ENCODE measurements around the gene PXMP4. TPM values are rescaled to one million over a fixed set of nuclear protein-coding genes. Genes with fewer than 3 reads are reported as not detected.

The PXMP4 gene
- total RNA-seq, 2 donors from 2014 or later = 10.3 to 12.5 TPM

DNA sequence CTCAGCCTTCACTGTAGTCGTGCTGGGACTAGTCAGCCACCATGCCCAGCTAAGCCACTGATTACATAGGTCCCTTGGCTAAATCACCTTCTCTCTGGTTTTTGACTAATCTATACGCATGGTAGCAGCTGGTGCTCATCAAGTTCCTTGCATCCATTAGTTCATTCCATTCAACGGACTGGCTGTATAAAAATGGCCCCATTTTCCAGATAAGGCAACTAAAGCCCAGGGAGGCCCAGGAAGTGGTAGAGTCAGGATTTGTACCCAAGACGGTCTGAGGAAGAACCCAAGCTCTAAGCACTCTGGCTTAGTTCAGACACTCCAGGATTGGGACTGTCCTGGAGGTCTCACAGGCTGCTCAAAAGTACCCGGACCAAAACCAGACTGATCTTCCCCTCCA is 38.8 kb downstream of the PXMP4 start:
- Mint-ChIP-seq H3K36me3 (peaks cover 18 to 42% of the 10 kb centered on the region in 2 donors), H3K27ac (peak overlapping the region; percentile 53 to 78), H3K9me3 (no peaks in the 10 kb centered on the region)
- no peak for DNase-seq (ENCODE audit: low spot score in 2 of 2)
- ATAC-seq = no peak

DNA sequence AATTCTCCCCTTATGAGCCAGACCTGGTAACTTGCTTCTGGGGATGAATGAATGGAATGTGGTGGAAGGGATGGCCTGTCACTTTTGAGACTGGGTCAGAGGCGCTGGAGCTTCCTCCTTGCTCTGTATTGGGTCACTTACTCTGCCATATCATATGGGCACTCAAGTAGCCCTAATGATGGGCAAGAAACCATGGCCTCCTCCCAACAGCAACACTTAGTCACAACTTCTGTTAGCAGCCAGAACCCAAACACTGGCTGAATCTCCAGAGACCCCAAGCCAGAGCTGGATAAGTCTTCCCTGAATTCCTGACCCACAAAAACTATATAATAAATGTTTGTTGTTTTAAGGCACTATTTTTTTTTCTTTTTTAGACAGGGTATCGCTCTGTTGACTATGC is 39.4 kb downstream of the PXMP4 start:
- peak overlapping the region in 1 of 2 donors; percentile 84 for H3K27ac Mint-ChIP-seq
- H3K36me3 Mint-ChIP-seq = peaks cover 19 to 48% of the 10 kb centered on the region in 2 donors
- DNase-seq (ENCODE audit: low spot score in 2 of 2) = no peak
- no peaks in the 10 kb centered on the region for H3K9me3 Mint-ChIP-seq
- ATAC-seq = no peak

DNA sequence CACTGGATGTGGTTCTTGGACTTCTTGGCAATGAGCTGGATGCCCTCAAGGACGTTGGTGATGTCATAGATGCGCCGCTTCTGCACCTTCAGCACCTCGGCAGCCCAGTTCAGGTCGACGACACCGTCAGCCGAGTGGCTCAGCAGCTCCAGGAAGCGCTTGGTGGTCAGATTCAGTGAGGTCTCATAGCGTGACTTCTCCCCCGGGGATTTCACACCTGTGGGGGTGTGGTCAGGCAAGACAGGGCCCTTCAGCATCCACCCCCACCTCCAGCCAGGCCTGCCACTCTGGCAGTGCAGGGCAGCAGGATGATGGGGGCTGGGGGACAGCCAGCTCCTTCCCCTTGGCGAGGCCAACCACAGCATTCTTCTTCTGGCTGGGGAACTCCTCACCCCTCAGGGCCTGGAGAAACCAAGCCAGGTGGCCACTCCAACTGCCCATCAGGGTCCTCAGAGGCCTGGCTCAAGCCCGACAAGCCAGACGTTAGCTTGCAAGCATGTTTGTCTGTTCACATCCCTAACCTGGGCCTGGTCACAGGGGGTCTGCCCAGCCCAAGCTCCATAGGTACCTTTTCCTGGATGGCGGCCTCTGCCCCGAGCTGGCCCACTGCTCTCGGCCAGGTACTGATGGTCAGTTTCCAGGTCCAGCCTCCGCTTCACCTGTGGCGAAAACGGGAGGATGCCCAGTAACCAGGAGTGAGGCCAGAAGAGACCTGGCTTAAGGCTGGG is 40.2 kb downstream of the PXMP4 start:
- peak overlapping the region in 1 of 2 donors; percentile 57 for H3K27ac Mint-ChIP-seq
- no peaks in the 10 kb centered on the region for H3K9me3 Mint-ChIP-seq
- DNase-seq (ENCODE audit: low spot score in 2 of 2) = no peak
- peak; percentile 25 to 72 for ATAC-seq
- peaks cover 12 to 41% of the 10 kb centered on the region in 2 donors for H3K36me3 Mint-ChIP-seq

DNA sequence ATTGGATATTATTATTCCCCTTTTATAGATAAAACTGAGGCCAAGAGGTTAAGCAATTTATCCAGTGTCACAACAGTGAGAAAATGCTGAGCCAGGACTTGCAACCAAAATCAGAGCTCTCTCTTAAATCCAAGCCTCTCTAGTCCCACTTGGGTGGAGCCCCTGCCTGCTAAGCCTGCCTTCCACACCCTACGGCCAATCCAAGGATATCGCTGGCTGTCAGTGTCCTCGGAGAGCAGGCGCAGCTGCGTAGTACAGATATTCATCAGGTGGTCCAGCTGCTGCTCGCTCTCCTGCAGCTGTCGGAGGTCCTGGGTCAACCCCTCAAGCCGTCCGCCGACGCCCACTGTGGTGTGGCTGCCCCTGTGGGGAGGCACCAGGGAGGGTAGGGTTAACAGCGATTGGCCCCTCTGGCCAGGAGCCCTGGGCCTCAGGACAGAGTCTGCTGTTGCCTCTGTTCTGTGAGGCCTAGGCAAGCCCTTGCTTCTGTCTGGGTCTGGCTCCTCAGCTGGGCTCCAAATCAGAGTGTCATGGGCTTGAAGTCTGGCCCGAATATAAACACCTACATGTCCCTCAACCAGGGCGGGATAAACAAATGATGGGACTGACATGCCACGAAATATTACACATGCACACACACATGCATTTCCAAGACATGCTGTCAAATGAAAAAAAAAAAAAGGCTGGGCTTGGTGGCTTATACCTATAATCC is 42.0 kb downstream of the PXMP4 start:
- peaks cover 10 to 34% of the 10 kb centered on the region in 2 donors for H3K36me3 Mint-ChIP-seq

DNA sequence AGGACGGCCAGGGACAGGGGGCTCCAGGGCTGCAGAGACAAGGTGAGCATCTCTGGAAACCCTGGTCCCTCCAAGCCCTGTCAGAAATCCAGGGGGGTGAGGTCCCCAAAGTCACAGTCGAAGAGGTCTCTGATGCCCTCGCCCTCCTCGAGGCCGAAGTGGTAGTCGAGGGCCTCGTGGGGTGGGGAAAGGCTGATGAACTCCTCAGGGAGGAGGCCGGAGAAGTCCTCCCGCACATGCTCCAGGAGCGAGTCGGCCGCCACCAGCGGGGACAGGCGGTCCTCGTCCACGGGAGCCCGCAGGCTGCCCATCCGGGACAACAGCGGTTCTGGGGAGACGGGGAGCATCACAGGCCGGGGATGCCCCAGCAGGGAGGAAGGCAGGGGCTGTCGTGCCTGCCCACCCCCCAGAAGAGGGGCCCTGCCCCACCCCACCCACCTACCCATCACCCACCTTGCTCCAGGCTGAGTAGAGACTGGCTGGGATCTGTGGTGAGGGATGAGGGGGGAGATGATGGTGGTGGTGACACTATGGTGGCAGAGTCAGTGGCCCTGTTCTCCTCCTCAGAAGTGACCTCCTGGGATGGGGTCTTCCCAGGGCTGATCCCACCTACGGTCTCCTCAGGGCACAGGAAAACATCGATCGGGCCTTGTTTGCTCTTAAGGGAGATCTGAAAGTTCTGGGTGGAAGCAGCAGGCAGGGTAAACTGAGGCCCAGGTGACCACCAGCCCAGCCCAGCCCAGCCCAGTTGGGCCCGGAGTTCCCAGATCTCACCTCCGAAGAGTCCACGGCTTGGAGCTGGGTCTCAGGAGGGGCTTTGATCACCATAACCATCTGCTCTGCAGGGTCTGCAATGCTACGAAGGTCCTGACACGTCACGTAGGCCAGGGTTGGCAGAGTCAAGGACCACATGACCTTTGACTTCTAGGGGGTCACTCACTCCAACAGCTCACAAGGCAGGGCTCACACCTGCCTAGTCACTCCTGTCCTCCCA is 43.2 kb downstream of the PXMP4 start:
- Mint-ChIP-seq H3K27ac (no peak overlapping the region), H3K36me3 (peaks cover 10 to 22% of the 10 kb centered on the region in 2 donors), H3K9me3 (no peaks in the 10 kb centered on the region)
- DNase-seq (ENCODE audit: low spot score in 2 of 2) = no peak
- no peak for ATAC-seq

More for the DNA sequence above, 42.0 kb downstream of the PXMP4 start:
- no peak for DNase-seq (ENCODE audit: low spot score in 2 of 2)
- no peaks in the 10 kb centered on the region for H3K9me3 Mint-ChIP-seq
- H3K27ac Mint-ChIP-seq = no peak overlapping the region
- ATAC-seq = no peak

DNA sequence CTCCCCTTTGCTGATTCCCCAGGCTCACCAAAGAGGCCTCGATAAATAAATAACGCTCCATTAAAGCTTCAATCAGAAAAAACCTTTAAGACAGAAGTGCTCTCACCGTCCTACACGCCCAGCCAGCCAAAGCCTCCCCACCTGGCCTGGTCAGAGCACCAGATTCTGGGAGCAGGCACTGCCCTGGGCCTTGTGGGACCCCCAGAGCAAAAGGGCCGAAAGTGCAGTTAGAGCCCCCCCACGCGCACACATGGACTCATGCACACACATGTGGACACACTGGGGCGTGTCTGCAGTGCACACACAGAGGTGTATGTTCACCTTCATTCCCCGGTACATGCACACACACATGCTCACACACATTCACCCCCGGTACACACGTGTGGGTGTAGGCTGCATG is 44.0 kb downstream of the PXMP4 start:
- DNase-seq (ENCODE audit: low spot score in 2 of 2) = no peak
- Mint-ChIP-seq H3K27ac (no peak overlapping the region), H3K36me3 (peaks cover 10 to 22% of the 10 kb centered on the region in 2 donors), H3K9me3 (no peaks in the 10 kb centered on the region)
- no peak for ATAC-seq

DNA sequence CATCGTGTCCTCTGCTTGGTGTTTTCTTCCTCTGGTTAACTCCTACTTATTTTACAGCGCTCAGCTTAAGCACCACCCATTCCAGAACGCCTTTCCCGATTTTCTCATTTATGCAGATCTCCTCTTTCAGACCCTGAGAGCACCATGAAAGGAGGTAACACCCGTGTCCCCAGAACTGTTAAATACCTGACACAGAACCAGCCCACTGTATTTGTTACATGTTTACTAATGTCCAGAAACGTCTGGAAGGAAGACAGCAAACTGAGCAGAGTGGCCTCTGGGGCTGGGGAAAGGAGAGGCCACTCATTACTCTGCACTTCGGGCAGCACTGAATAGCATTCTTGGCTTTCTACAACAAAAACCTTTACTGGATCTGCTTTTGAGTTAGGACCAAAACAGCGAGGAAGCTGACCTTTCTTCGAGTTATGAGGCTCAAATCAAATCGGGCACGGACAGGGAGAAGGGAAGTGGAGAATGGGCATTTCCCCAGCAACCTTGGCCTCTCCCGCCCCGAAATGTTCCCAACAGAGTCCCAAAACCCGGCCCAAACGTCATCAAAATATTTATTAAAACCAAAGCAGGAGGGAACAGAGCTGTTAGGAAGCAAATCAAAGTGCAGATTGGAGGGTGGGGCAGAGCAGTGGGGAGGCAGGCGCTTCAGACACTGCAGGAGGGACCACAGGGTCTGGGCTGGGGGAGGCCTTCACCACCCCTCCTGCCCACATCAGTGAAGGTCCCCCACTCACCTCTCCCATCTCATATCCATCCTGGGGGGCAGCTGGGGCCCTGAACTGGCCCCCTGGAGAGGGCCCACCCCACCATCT is 44.8 kb downstream of the PXMP4 start:
- no peak for DNase-seq (ENCODE audit: low spot score in 2 of 2)
- no peak for ATAC-seq
- Mint-ChIP-seq H3K27ac (peak overlapping the region; percentile 19 to 29), H3K9me3 (no peaks in the 10 kb centered on the region), H3K36me3 (peaks cover 10 to 17% of the 10 kb centered on the region in 2 donors)

DNA sequence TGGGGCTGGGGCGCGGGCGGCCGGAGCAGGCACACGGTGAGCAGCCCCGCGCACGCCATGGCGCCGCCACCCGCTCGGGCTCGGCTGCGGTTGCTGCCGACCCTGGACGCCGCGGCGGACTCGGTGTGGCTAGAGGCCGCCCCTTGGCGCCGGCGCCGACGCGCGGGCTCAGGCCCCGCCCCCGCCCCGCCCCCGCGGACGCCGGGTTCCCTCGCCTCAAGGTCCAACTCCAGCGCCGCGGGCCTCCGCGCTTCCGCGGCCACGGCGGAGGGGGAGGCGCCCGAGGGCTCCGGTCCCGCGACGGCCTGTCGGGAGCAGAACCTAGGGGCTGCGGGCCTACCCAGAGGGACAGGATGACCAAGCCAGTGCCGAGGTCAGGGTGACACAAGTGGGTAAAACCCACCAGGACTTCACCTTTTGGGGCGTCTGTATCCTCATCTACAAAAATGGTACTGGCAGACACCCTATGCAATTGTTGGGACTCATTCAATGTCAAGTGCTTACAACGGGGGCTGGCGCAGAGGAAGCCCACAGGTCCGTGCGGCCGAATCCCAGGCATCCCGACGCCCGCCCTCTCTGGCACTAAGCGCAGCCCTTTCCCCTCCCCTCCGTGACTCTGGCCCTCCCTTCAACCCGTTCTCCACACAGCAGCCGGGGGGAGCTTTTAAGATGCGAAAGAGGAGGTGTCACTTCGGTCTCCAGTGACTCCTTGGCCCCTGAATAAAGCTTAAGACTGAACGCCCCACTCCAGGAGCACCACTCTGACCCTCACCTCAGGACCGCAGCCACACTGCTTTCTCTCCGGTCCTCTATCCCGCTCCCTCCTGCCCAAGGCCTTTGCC is 45.6 kb downstream of the PXMP4 start, which contains the start of gene NECAB3:
NECAB3 (minus strand) TSS at position 135 of the 842 bp plus-strand sequence; CDS start at position 59, 76 bp downstream.
- ATAC-seq (peak; percentile 76 to 82), DNase-seq (ENCODE audit: low spot score in 2 of 2) (peak; percentile 76 to 79)
- Mint-ChIP-seq H3K27ac (peak within 1 kb of the TSS; percentile 40 to 75), H3K9me3 (no peaks in the 10 kb centered on the region), H3K36me3 (peaks cover 10 to 17% of the 10 kb centered on the region in 2 donors)

DNA sequence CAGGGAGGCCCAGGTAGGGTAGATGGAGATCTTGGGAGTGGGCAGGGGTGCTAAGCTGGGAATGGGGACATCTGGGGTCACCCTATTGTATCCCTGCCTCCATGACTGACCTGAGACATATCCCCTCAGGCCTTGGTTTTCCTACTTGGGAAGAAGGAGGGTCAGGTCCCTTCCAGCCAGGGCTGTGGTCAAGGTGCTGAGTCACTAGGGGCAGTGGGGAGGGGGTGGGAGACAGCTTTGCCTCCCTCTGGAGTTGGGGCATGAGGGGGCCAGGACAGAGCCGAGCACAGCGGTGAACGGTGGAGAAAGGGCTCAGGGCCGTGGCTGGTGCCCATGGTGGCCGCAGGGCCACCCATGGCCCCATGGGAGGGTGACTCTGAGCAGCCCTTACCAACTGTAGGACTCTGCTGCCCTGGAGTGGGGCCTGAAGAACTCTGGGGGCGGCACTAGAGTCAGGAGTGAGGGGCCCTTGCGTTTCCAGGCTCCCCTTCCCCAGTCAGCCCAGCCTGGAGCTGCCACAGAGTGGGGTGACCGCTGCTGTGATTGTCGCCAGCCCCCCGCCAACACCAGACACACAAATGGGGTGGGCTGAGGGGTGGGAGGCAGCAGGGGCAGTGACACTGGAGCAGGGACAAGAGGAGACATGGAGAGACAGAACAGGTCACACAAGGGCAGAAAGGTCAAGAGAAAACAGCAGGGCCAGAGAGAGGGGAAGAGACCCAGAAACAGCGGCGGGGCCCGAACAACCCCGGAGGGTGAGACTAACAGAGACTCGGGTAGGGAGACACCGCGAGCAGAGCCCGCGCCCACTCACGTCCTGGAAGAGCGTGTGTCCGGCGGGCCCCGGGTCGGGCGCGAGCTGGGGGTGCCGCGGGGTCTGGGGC is 46.5 kb downstream of the PXMP4 start:
- DNase-seq (ENCODE audit: low spot score in 2 of 2) (no peak), ATAC-seq (peak in 1 of 2 donors; percentile 45)
- Mint-ChIP-seq H3K9me3 (no peaks in the 10 kb centered on the region), H3K27ac (peak overlapping the region; percentile 40 to 75), H3K36me3 (peaks cover 10 to 17% of the 10 kb centered on the region in 2 donors)

DNA sequence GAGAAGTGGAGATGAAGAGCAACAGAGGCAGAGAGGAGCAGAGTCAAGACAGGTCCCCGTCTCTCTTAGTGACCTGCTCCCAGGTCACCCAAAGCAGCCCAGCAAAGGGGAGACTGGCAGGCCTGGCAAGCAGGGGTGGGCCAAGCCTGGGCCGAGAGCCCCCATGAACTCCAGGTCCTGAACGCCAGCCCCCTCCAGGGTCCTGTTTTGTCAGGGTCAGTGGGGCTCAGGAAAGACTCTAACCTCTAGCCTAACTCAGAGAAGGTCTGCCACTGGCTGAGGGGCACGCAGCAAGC is 47.0 kb downstream of the PXMP4 start:
- Mint-ChIP-seq H3K27ac (peak overlapping the region in 1 of 2 donors; percentile 40), H3K36me3 (peaks cover 10 to 17% of the 10 kb centered on the region in 2 donors), H3K9me3 (no peaks in the 10 kb centered on the region)
- ATAC-seq (no peak), DNase-seq (ENCODE audit: low spot score in 2 of 2) (no peak)

DNA sequence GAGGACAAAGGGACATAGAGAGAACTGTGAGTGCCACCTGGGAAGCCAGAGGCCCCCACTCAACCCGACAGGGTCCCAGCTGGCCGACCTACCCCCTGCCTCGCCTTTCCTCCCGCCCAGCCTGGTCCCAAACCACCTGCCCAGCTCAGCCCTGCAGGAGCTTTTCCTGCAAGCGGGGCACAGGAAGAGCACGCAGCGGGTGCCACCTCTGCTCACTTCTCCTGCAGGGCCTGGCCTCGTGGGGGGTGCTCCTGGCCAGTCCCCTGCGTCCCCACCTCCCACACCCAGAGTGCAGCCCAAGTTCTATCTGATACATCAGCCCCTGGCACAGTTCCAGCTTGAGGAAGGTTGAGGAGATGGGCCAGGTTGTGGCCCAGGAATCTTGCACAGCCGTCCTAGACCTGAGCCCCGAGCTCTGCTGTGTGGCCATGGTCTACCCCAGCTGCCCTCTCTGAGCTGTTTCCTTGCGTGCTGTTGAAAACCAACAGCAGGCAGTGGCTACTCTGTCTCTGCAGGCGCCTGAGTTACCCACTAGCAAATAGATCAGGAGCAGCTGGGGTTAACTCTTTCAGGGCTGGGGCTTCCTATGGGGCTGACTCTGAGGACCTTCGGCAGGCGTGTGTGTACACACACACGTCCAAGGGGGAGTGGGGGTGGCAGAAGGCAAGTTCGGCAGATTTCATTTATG is 47.5 kb downstream of the PXMP4 start:
- Mint-ChIP-seq H3K9me3 (no peaks in the 10 kb centered on the region), H3K36me3 (peaks cover 8 to 14% of the 10 kb centered on the region in 2 donors), H3K27ac (peak overlapping the region in 1 of 2 donors; percentile 40)
- DNase-seq (ENCODE audit: low spot score in 2 of 2) (no peak), ATAC-seq (no peak)

DNA sequence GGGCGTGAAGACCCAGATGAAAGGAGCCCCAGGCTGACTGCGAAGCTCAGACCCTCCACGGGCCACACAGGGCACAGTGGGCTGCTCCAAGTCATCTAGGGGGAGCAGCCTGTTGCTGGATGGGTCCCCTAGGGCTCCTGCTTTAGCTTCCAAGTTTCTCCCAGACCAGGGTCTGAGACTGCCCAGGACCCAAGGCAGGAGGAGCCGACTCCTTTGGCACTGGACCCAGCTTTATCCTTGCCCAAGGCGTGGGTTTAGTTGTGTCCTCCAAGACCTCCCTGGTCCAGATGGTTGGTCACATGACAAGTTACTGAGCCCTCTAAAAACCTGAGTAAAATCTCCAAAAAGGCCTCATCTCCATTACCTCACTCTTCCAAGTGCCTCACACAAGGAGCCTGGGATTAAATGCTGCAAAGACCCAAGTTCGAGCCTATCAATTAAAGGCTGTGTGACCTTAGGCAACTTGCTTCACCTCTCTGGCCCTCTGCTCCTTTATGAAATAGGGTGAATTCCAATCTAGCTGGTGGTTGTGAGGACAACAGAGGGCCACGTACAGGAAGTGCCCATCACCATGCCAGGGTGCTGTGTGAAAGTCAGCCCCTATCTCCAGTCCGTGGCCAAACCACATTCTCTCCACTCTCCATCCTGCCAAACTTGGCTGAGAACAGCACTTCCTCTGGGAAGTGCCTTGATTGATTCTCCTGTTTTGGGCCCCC is 48.4 kb downstream of the PXMP4 start:
- no peak for DNase-seq (ENCODE audit: low spot score in 2 of 2)
- ATAC-seq = no peak
- Mint-ChIP-seq H3K9me3 (no peaks in the 10 kb centered on the region), H3K27ac (no peak overlapping the region), H3K36me3 (peaks cover 4 to 11% of the 10 kb centered on the region in 2 donors)

DNA sequence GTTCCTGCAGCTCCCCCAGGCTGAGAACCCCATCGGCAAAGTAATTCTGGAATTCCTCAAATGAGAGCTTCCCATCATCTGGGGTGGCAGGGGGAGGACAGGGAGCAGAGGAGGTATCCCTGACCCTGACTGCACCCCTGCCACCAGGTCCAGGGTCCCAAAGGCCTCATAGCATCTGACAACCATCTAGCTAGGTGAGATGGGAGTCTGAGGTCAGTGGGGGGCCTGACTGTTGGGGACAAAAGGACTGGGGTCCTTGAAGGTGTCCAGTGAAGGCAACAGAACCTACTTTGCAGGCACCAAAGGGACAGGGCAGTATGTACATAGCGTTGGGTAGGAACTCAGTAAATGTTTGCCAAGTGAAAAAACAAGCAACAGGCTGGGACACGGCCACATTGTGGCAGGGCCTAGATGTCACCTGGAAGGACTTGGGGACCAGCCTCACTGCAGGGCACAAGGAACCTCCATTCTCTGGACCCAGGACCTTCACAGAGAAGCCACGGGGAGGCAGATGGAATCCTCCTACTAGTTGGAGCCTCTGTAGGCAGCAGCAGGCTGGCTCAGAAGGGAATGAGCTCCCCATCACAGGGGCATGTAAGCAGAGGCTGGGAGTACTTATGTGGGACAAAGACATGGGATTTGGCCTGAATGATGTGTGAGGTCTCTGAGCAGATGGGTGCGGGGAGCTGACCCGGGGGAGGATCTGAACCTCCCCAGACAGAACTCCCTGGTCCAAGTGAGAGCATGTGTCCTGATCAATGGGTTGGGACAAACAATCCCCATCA is 49.2 kb downstream of the PXMP4 start:
- Mint-ChIP-seq H3K36me3 (peaks cover 0 to 8% of the 10 kb centered on the region in 2 donors), H3K9me3 (no peaks in the 10 kb centered on the region), H3K27ac (peak overlapping the region in 1 of 2 donors; percentile 25)
- no peak for ATAC-seq
- no peak for DNase-seq (ENCODE audit: low spot score in 2 of 2)

Data from activated naive CD4-positive, alpha-beta T cell treated with anti-CD3 and anti-CD28 coated beads, Interleukin-2, amount 50 U/mL, for 72 hours (primary cell).